Osteocyte (in vitro differentiated cells): Measurements from ENCODE around the gene TRNP1. TPM values are rescaled to one million over a fixed set of nuclear protein-coding genes. Genes with fewer than 3 reads are reported as not detected.

Source experiments
- DNase-seq: peaks from one replicate; pipeline ENCODE4 v3.0.0; 2021; ENCODE audit warnings: mixed read lengths; ENCODE audit not compliant: unreplicated experiment; ENCODE audit errors: extremely low spot score
- H3K27ac Mint-ChIP-seq: one replicate; pipeline ENCODE4 v1.8.0; 2021; ENCODE audit warnings: mild to moderate bottlenecking, mixed read lengths; ENCODE audit not compliant: unreplicated experiment
- H3K27me3 Mint-ChIP-seq: one replicate; pipeline ENCODE4 v1.8.0; 2021; ENCODE audit warnings: mixed read lengths; ENCODE audit not compliant: unreplicated experiment
- H3K36me3 Mint-ChIP-seq: one replicate; pipeline ENCODE4 v1.8.0; 2021; ENCODE audit warnings: mixed read lengths; ENCODE audit not compliant: unreplicated experiment
- H3K4me1 Mint-ChIP-seq: one replicate; pipeline ENCODE4 v1.8.0; 2021; ENCODE audit warnings: mixed read lengths; ENCODE audit not compliant: unreplicated experiment
- H3K4me3 Mint-ChIP-seq: one replicate; pipeline ENCODE4 v1.8.0; 2021; ENCODE audit warnings: mild to moderate bottlenecking, moderate library complexity, mixed read lengths; ENCODE audit not compliant: unreplicated experiment
- H3K9me3 Mint-ChIP-seq: one replicate; pipeline ENCODE4 v1.8.0; 2021; ENCODE audit warnings: mixed read lengths; ENCODE audit not compliant: unreplicated experiment
- total RNA-seq: library from RNA; stranded (reverse); gene quantifications from 2 replicates; pipeline ENCODE4 v1.2.1, GENCODE V29; 2021
- TF ChIP-seq, protein P1 (sequence below): fragments of 200-600 bp; sonication (generic); IDR thresholded peaks from 2 replicates; pipeline ENCODE4 v1.5.0; 2021; ENCODE audit warnings: antibody characterized with exemption, mild to moderate bottlenecking, moderate library complexity

Gene TRNP1
- total RNA-seq, 1 donor from 2014 or later, result 33.7 TPM

DNA sequence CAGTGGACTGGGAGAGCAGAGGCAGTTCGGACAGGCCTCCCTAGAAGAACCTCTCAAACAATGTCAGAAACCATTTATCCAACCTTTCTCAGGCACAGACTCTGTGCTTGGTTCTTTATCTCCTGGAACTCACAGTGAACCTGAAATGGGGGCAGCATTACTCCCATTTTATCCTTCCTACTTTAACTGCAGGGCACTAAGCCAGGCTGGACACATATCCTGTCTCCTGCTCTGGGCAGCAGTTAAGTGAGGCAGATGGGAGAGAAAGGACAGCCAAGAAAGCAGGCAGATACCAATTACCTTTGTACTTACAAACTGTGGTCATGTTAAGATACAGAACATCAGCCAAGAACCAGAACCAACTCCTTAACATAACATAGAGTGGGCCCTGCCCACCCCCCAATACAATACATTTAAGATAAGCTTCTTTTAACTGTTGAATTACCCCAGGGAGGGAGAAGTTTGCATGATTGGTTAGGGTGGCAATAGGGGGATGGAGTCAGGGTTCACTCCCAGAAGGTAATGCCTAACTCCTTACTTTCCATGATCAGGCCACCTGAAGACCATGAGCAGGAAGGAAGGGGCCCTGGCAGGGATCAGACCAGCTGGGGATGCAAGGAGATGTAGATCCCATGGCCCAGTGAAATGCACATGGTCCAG lies 44.1 kb upstream of the TRNP1 start:
- TF ChIP-seq, protein P1, sequence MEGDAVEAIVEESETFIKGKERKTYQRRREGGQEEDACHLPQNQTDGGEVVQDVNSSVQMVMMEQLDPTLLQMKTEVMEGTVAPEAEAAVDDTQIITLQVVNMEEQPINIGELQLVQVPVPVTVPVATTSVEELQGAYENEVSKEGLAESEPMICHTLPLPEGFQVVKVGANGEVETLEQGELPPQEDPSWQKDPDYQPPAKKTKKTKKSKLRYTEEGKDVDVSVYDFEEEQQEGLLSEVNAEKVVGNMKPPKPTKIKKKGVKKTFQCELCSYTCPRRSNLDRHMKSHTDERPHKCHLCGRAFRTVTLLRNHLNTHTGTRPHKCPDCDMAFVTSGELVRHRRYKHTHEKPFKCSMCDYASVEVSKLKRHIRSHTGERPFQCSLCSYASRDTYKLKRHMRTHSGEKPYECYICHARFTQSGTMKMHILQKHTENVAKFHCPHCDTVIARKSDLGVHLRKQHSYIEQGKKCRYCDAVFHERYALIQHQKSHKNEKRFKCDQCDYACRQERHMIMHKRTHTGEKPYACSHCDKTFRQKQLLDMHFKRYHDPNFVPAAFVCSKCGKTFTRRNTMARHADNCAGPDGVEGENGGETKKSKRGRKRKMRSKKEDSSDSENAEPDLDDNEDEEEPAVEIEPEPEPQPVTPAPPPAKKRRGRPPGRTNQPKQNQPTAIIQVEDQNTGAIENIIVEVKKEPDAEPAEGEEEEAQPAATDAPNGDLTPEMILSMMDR, result no peak
- H3K36me3 Mint-ChIP-seq, result peaks cover 17% of the 10 kb centered on the region
- no peaks in the 10 kb centered on the region for H3K4me1 Mint-ChIP-seq
- no peak overlapping the region for H3K27ac Mint-ChIP-seq
- H3K27me3 Mint-ChIP-seq, result peaks cover 2% of the 10 kb centered on the region
- no peak for DNase-seq
- H3K4me3 Mint-ChIP-seq, result no peak overlapping the region
- no peaks in the 10 kb centered on the region for H3K9me3 Mint-ChIP-seq

DNA sequence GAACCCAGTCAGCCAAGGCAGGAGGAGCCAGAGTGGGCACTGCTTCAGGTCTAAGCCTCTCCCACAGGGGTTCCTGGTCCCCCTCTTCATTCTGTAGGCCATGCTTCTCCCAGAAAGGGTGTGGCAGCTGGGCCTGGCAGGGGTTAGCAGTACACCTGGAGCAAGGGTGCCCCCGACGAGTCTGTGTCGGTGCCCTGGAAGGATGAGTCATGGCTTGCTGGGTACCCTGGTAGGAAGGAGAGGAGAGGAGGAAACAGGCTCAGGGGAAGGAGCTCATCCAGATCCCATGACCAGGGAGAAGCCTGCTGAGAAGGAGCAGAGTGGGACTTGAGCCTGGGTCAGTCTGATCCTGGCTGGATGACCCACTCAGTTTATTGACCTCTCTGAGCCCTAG lies 43.6 kb upstream of the TRNP1 start:
- TF ChIP-seq, protein P1, result no peak
- Mint-ChIP-seq H3K27ac (no peak overlapping the region), H3K4me1 (no peaks in the 10 kb centered on the region), H3K36me3 (peaks cover 16% of the 10 kb centered on the region), H3K4me3 (no peak overlapping the region), H3K27me3 (peaks cover 2% of the 10 kb centered on the region), H3K9me3 (no peaks in the 10 kb centered on the region)
- no peak for DNase-seq

DNA sequence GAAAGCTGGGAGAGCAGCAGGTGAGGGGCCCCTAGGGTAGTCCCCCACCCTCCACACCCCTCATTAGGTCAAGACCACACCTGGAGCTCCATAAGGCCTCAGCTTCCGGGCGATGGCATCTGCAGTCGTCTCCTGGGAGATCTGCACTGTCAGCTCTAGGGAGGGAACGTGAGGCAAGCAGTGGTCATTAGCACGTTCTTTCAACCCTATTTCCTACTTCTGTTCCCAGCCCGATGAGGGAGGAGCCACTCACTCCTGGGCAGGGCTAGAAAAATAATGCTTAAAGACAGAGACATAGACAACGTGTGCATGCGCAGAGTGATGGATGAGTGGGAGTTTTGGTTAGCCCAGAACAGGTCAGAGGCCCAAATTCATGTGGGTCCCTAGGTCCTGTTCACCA lies 42.9 kb upstream of the TRNP1 start:
- no peak overlapping the region for H3K4me3 Mint-ChIP-seq

DNA sequence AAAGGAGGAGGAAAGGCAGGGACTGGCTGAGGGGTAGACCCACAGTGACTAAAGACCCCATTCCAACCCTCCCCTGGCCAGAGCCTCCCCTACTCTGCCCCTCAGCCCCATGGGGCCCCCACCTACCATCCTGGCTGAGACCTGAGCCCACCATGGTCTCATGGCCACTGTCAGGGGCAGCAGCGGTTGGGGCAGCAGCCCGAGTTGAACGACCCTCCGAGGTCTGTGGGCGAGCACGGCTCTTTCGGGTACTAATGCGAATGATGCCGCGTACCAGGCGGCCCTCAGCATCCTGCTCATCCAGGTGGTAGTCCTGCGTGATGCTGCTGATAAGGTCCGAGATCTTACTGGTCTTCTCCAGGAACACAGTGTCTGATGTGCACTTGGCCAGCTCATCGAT lies 42.3 kb upstream of the TRNP1 start:
- Mint-ChIP-seq H3K4me1 (no peaks in the 10 kb centered on the region), H3K9me3 (peaks cover 2% of the 10 kb centered on the region), H3K4me3 (no peak overlapping the region), H3K27ac (no peak overlapping the region), H3K27me3 (peaks cover 13% of the 10 kb centered on the region), H3K36me3 (peaks cover 3% of the 10 kb centered on the region)
- TF ChIP-seq, protein P1, result no peak
- DNase-seq, result no peak

More for the DNA sequence above, 42.9 kb upstream of the TRNP1 start:
- TF ChIP-seq, protein P1, result no peak
- Mint-ChIP-seq H3K9me3 (no peaks in the 10 kb centered on the region), H3K36me3 (peaks cover 10% of the 10 kb centered on the region), H3K27ac (no peak overlapping the region), H3K27me3 (peaks cover 7% of the 10 kb centered on the region), H3K4me1 (no peaks in the 10 kb centered on the region)
- DNase-seq, result no peak

DNA sequence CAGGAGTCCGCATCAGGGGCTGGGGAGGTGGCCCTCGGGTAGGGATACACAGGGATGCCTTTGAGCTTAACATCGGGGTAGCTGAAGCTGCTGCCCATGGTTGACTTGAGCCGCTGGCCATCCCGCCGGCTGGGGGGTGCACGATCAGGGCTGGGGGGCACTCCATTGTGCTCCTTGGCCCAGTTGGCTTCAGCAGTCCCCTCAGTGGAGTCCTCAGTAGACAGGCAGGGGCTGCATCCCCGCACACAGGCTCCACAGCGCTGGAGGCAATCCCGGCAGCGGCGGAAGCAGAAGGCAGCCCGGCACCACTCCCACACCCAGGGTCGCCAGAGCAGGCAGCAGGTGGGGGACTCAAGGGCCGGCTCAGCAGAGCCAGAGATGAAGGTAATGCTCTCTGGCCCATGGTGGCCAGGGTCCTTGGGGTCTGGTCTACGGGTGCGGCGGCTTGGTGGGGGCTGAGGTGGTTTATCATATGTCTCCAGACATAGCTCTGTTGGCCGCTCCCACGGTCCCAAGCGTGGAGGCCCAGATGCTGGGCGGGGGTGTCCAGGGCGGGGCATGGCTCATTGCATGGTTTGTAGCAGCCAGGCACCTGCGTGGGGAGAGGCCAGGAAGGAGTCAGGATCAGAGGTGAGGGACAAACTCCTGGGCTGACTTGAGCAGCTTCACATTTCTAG lies 41.5 kb upstream of the TRNP1 start:
- H3K36me3 Mint-ChIP-seq, result no peaks in the 10 kb centered on the region
- peaks cover 7% of the 10 kb centered on the region for H3K9me3 Mint-ChIP-seq
- no peak overlapping the region for H3K4me3 Mint-ChIP-seq
- no peak for DNase-seq
- no peaks in the 10 kb centered on the region for H3K4me1 Mint-ChIP-seq
- no peak overlapping the region for H3K27ac Mint-ChIP-seq
- peaks cover 18% of the 10 kb centered on the region for H3K27me3 Mint-ChIP-seq
- TF ChIP-seq, protein P1, result no peak
